GM12878 (cell line): ENCODE measurements around the gene SFT2D2. TPM values are rescaled to one million over a fixed set of nuclear protein-coding genes. Genes with fewer than 3 reads are reported as not detected.

Source experiments
- ATAC-seq: fragments of 200-7000 bp; cut with Tn5 transposase; 3 replicates; pipeline ENCODE4 v1.9.1; 2020; ENCODE audit warnings: mild to moderate bottlenecking, moderate library complexity
- BruUV-seq: library from RNA; stranded (reverse); fragments of 400-500 nt; replicated peaks from 2 replicates; lab custom pipeline; 2021; lab: Mats Ljungman, UMichigan
- CTCF ChIA-PET: fragments of 300-600 bp; sonication (Branson Sonifier 250); formaldehyde crosslinking; extraction: SDS; loops from one replicate; lab custom pipeline; 2021; ENCODE audit warnings: inconsistent platforms; lab: Yijun Ruan, JAX
- POLR2A ChIA-PET: fragments of 350-600 bp; formaldehyde crosslinking; extraction: SDS; loops from one replicate; lab custom pipeline; 2021; ENCODE audit warnings: inconsistent platforms; lab: Charles Lee
- RAD21 ChIA-PET: fragments of 300-600 bp; sonication (Branson Sonifier 250); formaldehyde crosslinking; loops from one replicate; lab custom pipeline; 2023; ENCODE audit warnings: antibody characterized with exemption; ENCODE audit not compliant: unreplicated experiment; lab: Charles Lee
- SMC1A ChIA-PET: fragments of 300-600 bp; sonication (Branson Sonifier 250); formaldehyde crosslinking; loops from one replicate; lab custom pipeline; 2023; ENCODE audit not compliant: unreplicated experiment, uncharacterized antibody; lab: Charles Lee
- DNase-seq: peaks from one replicate; pipeline ENCODE4 v3.0.0-alpha.2; 2011; ENCODE audit warnings: low read depth, low spot score
- FAIRE-seq: peaks from 3 replicates; lab custom pipeline; 2011; peaks lifted over from hg19 to GRCh38; lab: Jason Lieb, UNC
- H2AFZ ChIP-seq: 2 replicates; pipeline ENCODE4 v1.6.0; 2011; ENCODE audit warnings: low read depth, low read length, control low read depth; ENCODE audit not compliant: control insufficient read depth
- H3K27ac ChIP-seq: 2 replicates; pipeline ENCODE4 v1.5.1; 2011; ENCODE audit warnings: control low read depth; ENCODE audit not compliant: control insufficient read depth, insufficient read depth
- H3K27me3 ChIP-seq, 2 experiments: replicated peaks in 1 of 2; 2 replicates each; pipeline versions ENCODE4 v1.6.0 to v1.6.1; 2011; ENCODE audit warnings: low read length in 1 of 2; ENCODE audit not compliant: control insufficient read depth in 2 of 2, insufficient read depth in 2 of 2
- H3K36me3 ChIP-seq, 2 experiments: 2 replicates each; pipeline ENCODE4 v1.5.1; 2011; ENCODE audit warnings: low read length in 1 of 2; ENCODE audit not compliant: control insufficient read depth in 2 of 2, insufficient read depth in 2 of 2
- H3K4me1 ChIP-seq: 2 replicates; pipeline ENCODE4 v1.6.1; 2011; ENCODE audit warnings: mild to moderate bottlenecking, low read length, moderate library complexity, mixed read lengths; ENCODE audit not compliant: control insufficient read depth, insufficient read depth
- H3K4me2 ChIP-seq: 2 replicates; pipeline ENCODE4 v1.6.0; 2011; ENCODE audit warnings: control low read depth; ENCODE audit not compliant: control insufficient read depth, insufficient read depth
- H3K4me3 ChIP-seq: fragments of 200-600 bp; sonication (generic); 2 replicates; pipeline ENCODE4 v1.5.1; 2016
- H3K79me2 ChIP-seq: 2 replicates; pipeline ENCODE4 v1.6.0; 2011; ENCODE audit warnings: low read length; ENCODE audit not compliant: control insufficient read depth, insufficient read depth
- H3K9ac ChIP-seq: 2 replicates; pipeline ENCODE4 v1.8.0; 2011; ENCODE audit warnings: low read length, control low read depth, mixed read lengths; ENCODE audit not compliant: control insufficient read depth, insufficient read depth
- H3K9me3 ChIP-seq: replicated peaks from 3 replicates; pipeline ENCODE4 v1.5.1; 2011; ENCODE audit warnings: mild to moderate bottlenecking, low read length; ENCODE audit not compliant: control insufficient read depth, insufficient read depth
- H4K20me1 ChIP-seq: 2 replicates; pipeline ENCODE4 v1.6.0; 2011; ENCODE audit not compliant: control insufficient read depth, insufficient read depth
- BACH1 ChIP-seq: fragments of 450-650 bp; IDR thresholded peaks from 2 replicates; pipeline ENCODE4 v1.6.1; 2017; ENCODE audit warnings: mild to moderate bottlenecking, borderline replicate concordance
- BCL11A ChIP-seq: IDR thresholded peaks from 2 replicates; pipeline ENCODE4 v1.6.1; 2011; ENCODE audit warnings: low read depth, low read length
- EED ChIP-seq: sonication (generic); IDR thresholded peaks from 2 replicates; pipeline ENCODE4 v1.6.1; 2016; ENCODE audit warnings: antibody characterized with exemption, low read depth
- KAT2A ChIP-seq: conservative IDR thresholded peaks from 2 replicates; pipeline ENCODE4 v1.6.1; 2011; ENCODE audit warnings: low read depth, low read length; ENCODE audit not compliant: control insufficient read depth
- MEF2A ChIP-seq: IDR thresholded peaks from 2 replicates; pipeline ENCODE4 v1.6.1; 2011; ENCODE audit warnings: low read depth, mild to moderate bottlenecking, low read length, moderate library complexity; ENCODE audit not compliant: insufficient read depth
- NBN ChIP-seq: fragments of 450-650 bp; IDR thresholded peaks from 2 replicates; pipeline ENCODE4 v1.6.1; 2016
- POLR2AphosphoS5 ChIP-seq: IDR thresholded peaks from 2 replicates; pipeline ENCODE4 v1.6.1; 2011; ENCODE audit warnings: mild to moderate bottlenecking, low read length, inconsistent platforms
- SMAD5 ChIP-seq: IDR thresholded peaks from 2 replicates; pipeline ENCODE4 v1.6.1; 2016; ENCODE audit warnings: antibody characterized with exemption, low read depth
- SRF ChIP-seq, 2 experiments: IDR thresholded peaks; 2 replicates each; pipeline ENCODE4 v1.6.1; 2011; ENCODE audit warnings: low read depth in 2 of 2, low read length in 2 of 2, mild to moderate bottlenecking in 1 of 2, moderate library complexity in 1 of 2
- ZBED1 ChIP-seq: IDR thresholded peaks from 2 replicates; pipeline ENCODE4 v1.6.1; 2016; ENCODE audit warnings: borderline replicate concordance
- ZBTB11 ChIP-seq: fragments of 450-650 bp; formaldehyde crosslinking; IDR thresholded peaks from 2 replicates; pipeline ENCODE4 v1.5.0; 2022; ENCODE audit warnings: mild to moderate bottlenecking, missing genetic modification characterization
- ZNF207 ChIP-seq: fragments of 450-650 bp; IDR thresholded peaks from 2 replicates; pipeline ENCODE4 v1.6.1; 2014; ENCODE audit warnings: antibody characterized with exemption, mild to moderate bottlenecking, borderline replicate concordance
- WGBS: methylation state at CpG from one replicate; pipeline ENCODE4 v1.1.6; 2016; ENCODE audit warnings: low lambda C conversion rate; ENCODE audit not compliant: insufficient replicate concordance, insufficient coverage; ENCODE audit errors: missing lambda C conversion rate; 5-methylcytosine and 5-hydroxymethylcytosine counted together
- in situ Hi-C: fragments of 300-500 bp; cut with MboI; formaldehyde crosslinking; loops from 9 replicates; pipeline ENCODE4 v1.14.3; 2018; ENCODE audit warnings: mixed read lengths
- intact Hi-C: fragments of 100-400 bp; cut with micrococcal nuclease; formaldehyde crosslinking; loops from one replicate; pipeline ENCODE4 v1.14.2; 2022; ENCODE audit not compliant: unreplicated experiment
- polyA plus RNA-seq, 11 experiments: library from polyadenylated mRNA; depleted of rRNA in 4 of 11; unstranded in 6 of 11; stranded (reverse) in 5 of 11; fragments of >200 nt; fragmentation: Nextera tagmentation in 4 of 11; fragmentation: Illumina TruSeq in 1 of 11; extraction: Ambion mirVana in 4 of 11; extraction: Trizol in 1 of 11; gene quantifications; 1 replicate in 1 of 11; 2 replicates in 10 of 11; pipeline versions ENCODE4 v1.2.1 to v1.2.3, GENCODE V29; 2011 to 2016; ENCODE audit warnings: inconsistent platforms in 2 of 11, missing spikeins in 2 of 11, low read depth in 1 of 11
- total RNA-seq, 4 experiments: library from RNA; depleted of rRNA in 3 of 4; stranded (reverse); fragments of >200 nt in 3 of 4; fragmentation: Illumina TruSeq in 1 of 4; extraction: Trizol in 1 of 4; gene quantifications; 2 replicates each; pipeline versions ENCODE4 v1.2.1 to v1.2.3, GENCODE V29; 2013 to 2021
- TF ChIP-seq, protein P1 (sequence below), 3 experiments: IDR thresholded peaks in 2 of 3; conservative IDR thresholded peaks in 1 of 3; 2 replicates each; pipeline ENCODE4 v1.5.1; 2011; ENCODE audit warnings: low read depth in 3 of 3, low read length in 3 of 3, mild to moderate bottlenecking in 3 of 3, control low read depth in 2 of 3, moderate library complexity in 2 of 3, inconsistent platforms in 1 of 3, mixed read lengths in 1 of 3; ENCODE audit not compliant: control insufficient read depth in 2 of 3, insufficient read depth in 1 of 3; ENCODE audit errors: extremely low read depth in 1 of 3

SFT2D2 gene
- total and polyA plus RNA-seq, 10 of the 15 experiments (the other 5 are each of a cell fraction or from before 2014, with no cell fraction given), result 5.6 to 49.6 (median 24.9) TPM

DNA sequence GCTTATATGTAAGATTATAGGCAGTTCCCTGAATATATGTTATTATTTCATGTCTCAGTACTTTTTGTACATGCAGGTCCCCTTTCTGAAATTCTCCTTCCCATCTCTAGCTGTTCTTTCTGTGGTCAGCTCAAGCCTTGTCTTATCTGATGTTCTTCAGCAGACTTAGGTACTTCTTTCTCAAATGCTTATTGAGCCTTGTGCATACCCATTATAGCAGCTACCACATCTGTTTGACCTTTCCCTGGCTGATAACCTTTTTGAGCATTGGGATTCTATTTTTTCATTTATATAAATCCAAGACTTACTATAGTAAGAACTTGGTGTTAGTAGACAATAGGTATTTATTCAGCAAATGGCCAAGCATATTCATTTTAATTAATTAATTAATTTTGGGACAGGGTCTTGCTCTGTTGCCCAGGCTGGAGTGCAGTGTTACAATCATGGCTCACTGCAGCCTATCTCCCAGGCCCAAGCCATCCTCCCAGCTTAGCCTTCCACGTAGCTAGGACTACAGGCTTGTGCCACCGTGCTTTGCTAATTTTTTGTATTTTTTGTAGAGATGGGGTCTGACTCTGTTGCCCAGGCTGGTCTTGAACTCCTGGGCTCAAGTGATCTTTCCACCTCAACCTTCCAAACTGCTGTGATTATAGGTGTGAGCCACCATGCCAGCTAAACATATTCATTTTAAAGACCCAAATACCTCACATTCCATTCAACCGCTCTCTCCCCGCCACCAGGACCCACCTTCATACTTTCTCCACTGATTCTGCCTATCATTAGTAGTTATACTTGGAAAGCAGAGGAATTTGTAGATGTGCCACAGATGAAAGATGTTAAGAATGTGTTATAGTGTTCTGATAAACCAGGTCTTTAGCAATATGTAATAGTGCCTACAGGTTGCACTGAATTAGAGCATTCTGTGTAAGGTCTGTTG lies 30.3 kb upstream of the SFT2D2 start:
- ChIA-PET CTCF (interaction anchor here (0.7 kb wide), 1 partner anchor 35 kb away, joined by 7 read pairs; no protein-coding TSS in a partner anchor), RAD21 (no interaction called here), POLR2A (no interaction called here), SMC1A (interaction anchor here (1.1 to 1.4 kb wide), 2 partner anchors 8 to 16 kb away, joined by 3 to 4 read pairs; no protein-coding TSS in a partner anchor)
- FAIRE-seq, result peak; percentile 59
- WGBS, result 90% methylated on average over 4 of the region's 4 CpGs
- Histone ChIP-seq H3K4me2 (no peak overlapping the region), H3K9me3 (no peaks in the 10 kb centered on the region), H2AFZ (no peak overlapping the region), H4K20me1 (no peaks in the 10 kb centered on the region), H3K4me3 (no peak overlapping the region), H3K9ac (no peak overlapping the region), H3K27ac (no peak overlapping the region), H3K4me1 (no peaks in the 10 kb centered on the region), H3K79me2 (no peaks in the 10 kb centered on the region), H3K27me3 (no peaks in the 10 kb centered on the region), H3K36me3 (peaks cover 0 to 14% of the 10 kb centered on the region in 2 experiments; a peak in 3 of 4 replicates)
- TF ChIP-seq POLR2AphosphoS5 (no peak), BACH1 (no peak), KAT2A (no peak), NBN (no peak), MEF2A (no peak), BCL11A (no peak), ZBTB11 (CRISPR knock-in tag) (no peak), ZNF207 (no peak), SRF (IDR thresholded peaks at IDR 0.05; ENCODE audit: low read depth in 2 of 2, low read length in 2 of 2) (no peak), EED (no peak), SMAD5 (no peak), ZBED1 (no peak)
- TF ChIP-seq, protein P1, sequence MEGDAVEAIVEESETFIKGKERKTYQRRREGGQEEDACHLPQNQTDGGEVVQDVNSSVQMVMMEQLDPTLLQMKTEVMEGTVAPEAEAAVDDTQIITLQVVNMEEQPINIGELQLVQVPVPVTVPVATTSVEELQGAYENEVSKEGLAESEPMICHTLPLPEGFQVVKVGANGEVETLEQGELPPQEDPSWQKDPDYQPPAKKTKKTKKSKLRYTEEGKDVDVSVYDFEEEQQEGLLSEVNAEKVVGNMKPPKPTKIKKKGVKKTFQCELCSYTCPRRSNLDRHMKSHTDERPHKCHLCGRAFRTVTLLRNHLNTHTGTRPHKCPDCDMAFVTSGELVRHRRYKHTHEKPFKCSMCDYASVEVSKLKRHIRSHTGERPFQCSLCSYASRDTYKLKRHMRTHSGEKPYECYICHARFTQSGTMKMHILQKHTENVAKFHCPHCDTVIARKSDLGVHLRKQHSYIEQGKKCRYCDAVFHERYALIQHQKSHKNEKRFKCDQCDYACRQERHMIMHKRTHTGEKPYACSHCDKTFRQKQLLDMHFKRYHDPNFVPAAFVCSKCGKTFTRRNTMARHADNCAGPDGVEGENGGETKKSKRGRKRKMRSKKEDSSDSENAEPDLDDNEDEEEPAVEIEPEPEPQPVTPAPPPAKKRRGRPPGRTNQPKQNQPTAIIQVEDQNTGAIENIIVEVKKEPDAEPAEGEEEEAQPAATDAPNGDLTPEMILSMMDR (IDR thresholded peaks at IDR 0.05 in 2 of 3, conservative IDR thresholded peaks at IDR 0.05 in 1 of 3; ENCODE audit: control insufficient read depth in 2 of 3, extremely low read depth in 1 of 3, insufficient read depth in 1 of 3, low read depth in 3 of 3, low read length in 3 of 3), result no peak
- BruUV-seq, result TSS peak; percentile 6
- in situ Hi-C loops, result no loop called here
- DNase-seq, result no peak
- intact Hi-C loops, result no loop called here
- ATAC-seq, result no peak
